Osteoblast (primary cell): ENCODE measurements around the gene PASK. TPM values are rescaled to one million over a fixed set of nuclear protein-coding genes. Genes with fewer than 3 reads are reported as not detected.

Experiments
- DNase-seq: peaks from one replicate; pipeline ENCODE4 v3.0.0; 2011; ENCODE audit warnings: low spot score, mixed read lengths; ENCODE audit not compliant: insufficient read length; ENCODE audit errors: missing footprints
- H2AFZ ChIP-seq: 2 replicates; pipeline ENCODE4 v1.6.0; 2011; ENCODE audit warnings: mild to moderate bottlenecking, low read length
- H3K27ac ChIP-seq: 2 replicates; pipeline ENCODE4 v1.5.1; 2011; ENCODE audit warnings: mild to moderate bottlenecking, low read depth, low read length, moderate library complexity
- H3K27me3 ChIP-seq: 2 replicates; pipeline ENCODE4 v1.6.0; 2012; ENCODE audit warnings: mild to moderate bottlenecking, control low read depth, inconsistent platforms, low read length, moderate library complexity; ENCODE audit not compliant: insufficient read depth
- H3K36me3 ChIP-seq: 2 replicates; pipeline ENCODE4 v1.5.1; 2011; ENCODE audit warnings: mild to moderate bottlenecking, low read length, control low read depth, moderate library complexity; ENCODE audit not compliant: insufficient read depth
- H3K4me1 ChIP-seq: 2 replicates; pipeline ENCODE4 v1.5.1; 2011; ENCODE audit warnings: mild to moderate bottlenecking, low read length, control low read depth, moderate library complexity; ENCODE audit not compliant: insufficient read depth
- H3K4me2 ChIP-seq: 2 replicates; pipeline ENCODE4 v1.6.0; 2011; ENCODE audit warnings: mild to moderate bottlenecking, low read length; ENCODE audit not compliant: insufficient read depth
- H3K4me3 ChIP-seq: fragments of 200-600 bp; sonication (generic); 3 replicates; pipeline ENCODE4 v1.5.1; 2012; ENCODE audit warnings: mild to moderate bottlenecking, low read length, inconsistent platforms; ENCODE audit not compliant: insufficient read depth
- H3K79me2 ChIP-seq: 2 replicates; pipeline ENCODE4 v1.6.0; 2012; ENCODE audit warnings: mild to moderate bottlenecking, low read length, control low read depth, inconsistent platforms; ENCODE audit not compliant: insufficient read depth
- H3K9me3 ChIP-seq: 2 replicates; pipeline ENCODE4 v1.5.1; 2011; ENCODE audit warnings: low read depth, low read length, control low read depth
- H4K20me1 ChIP-seq: 2 replicates; pipeline ENCODE4 v1.6.0; 2012; ENCODE audit warnings: mild to moderate bottlenecking, low read length, control low read depth; ENCODE audit not compliant: insufficient read depth
- CTCF ChIP-seq: IDR thresholded peaks from 2 replicates; pipeline ENCODE4 v1.5.1; 2011; ENCODE audit warnings: mild to moderate bottlenecking, low read depth, low read length, moderate library complexity; ENCODE audit errors: extremely low read depth
- total RNA-seq: library from RNA; depleted of rRNA; stranded (reverse); fragments of >200 nt; gene quantifications from 2 replicates; pipeline ENCODE4 v1.2.3, GENCODE V29; 2012

PASK gene
- total RNA-seq, 1 donor: 5.8 TPM

GRCh38 chr2:241121008-241121407 is 28.3 kb downstream of the PASK start:
- Histone ChIP-seq H3K79me2 (no peaks in the 10 kb centered on the region), H3K27ac (no peak overlapping the region), H4K20me1 (no peaks in the 10 kb centered on the region), H3K4me1 (no peaks in the 10 kb centered on the region), H3K27me3 (no peaks in the 10 kb centered on the region), H3K36me3 (no peaks in the 10 kb centered on the region), H3K4me2 (no peak overlapping the region), H3K9me3 (no peaks in the 10 kb centered on the region), H2AFZ (no peak overlapping the region), H3K4me3 (no peak overlapping the region)
- TF ChIP-seq CTCF: no peak
- no peak for DNase-seq

- no peak overlapping the region for H3K4me3 ChIP-seq
- no peaks in the 10 kb centered on the region for H3K79me2 ChIP-seq
Measured at GRCh38 chr2:241120440-241120839, 28.8 kb downstream of the PASK start.

GRCh38 chr2:241118737-241119505 is 30.4 kb downstream of the PASK start:
- Histone ChIP-seq H2AFZ (no peak overlapping the region), H3K36me3 (no peaks in the 10 kb centered on the region), H3K79me2 (no peaks in the 10 kb centered on the region), H3K27ac (no peak overlapping the region), H4K20me1 (no peaks in the 10 kb centered on the region), H3K4me2 (no peak overlapping the region), H3K27me3 (no peaks in the 10 kb centered on the region), H3K4me3 (no peak overlapping the region), H3K4me1 (no peaks in the 10 kb centered on the region), H3K9me3 (no peaks in the 10 kb centered on the region)
- TF ChIP-seq CTCF: no peak
- DNase-seq: peak; percentile 39

More at GRCh38 chr2:241120440-241120839, 28.8 kb downstream of the PASK start:
- Histone ChIP-seq H3K27me3 (no peaks in the 10 kb centered on the region), H3K4me1 (no peaks in the 10 kb centered on the region), H3K27ac (no peak overlapping the region), H3K4me2 (no peak overlapping the region), H3K9me3 (no peaks in the 10 kb centered on the region), H3K36me3 (no peaks in the 10 kb centered on the region), H2AFZ (no peak overlapping the region), H4K20me1 (no peaks in the 10 kb centered on the region)
- DNase-seq: no peak
- no peak for TF ChIP-seq CTCF

GRCh38 chr2:241116606-241117560 is 32.4 kb downstream of the PASK start:
- TF ChIP-seq CTCF: no peak
- H3K9me3 ChIP-seq: no peaks in the 10 kb centered on the region
- H3K79me2 ChIP-seq: no peaks in the 10 kb centered on the region
- H3K27me3 ChIP-seq: no peaks in the 10 kb centered on the region
- DNase-seq: peak; percentile 44
- no peaks in the 10 kb centered on the region for H4K20me1 ChIP-seq
- H3K4me2 ChIP-seq: no peak overlapping the region
- no peaks in the 10 kb centered on the region for H3K4me1 ChIP-seq
- no peaks in the 10 kb centered on the region for H3K36me3 ChIP-seq
- H3K27ac ChIP-seq: no peak overlapping the region
- H3K4me3 ChIP-seq: no peak overlapping the region
- no peak overlapping the region for H2AFZ ChIP-seq
